Activated CD4-positive, alpha-beta T cell treated with anti-CD3 and anti-CD28 coated beads, Interleukin-2, amount 50 U/mL, for 16 hours (primary cell): ENCODE results near the gene OR4K13.

ENCODE experiments used
- DNase-seq: peaks from one replicate; pipeline ENCODE4 v3.0.0-alpha.2; 2020

Gene OR4K13

GRCh38 chr14:20035938-20036337, at the start of gene OR4K13:
Gene OR4K13, minus strand, starts transcription at chr14:20036038. Its CDS starts 1,280 bp downstream, at chr14:20034758.
- DNase-seq: no peak

GRCh38 chr14:20059745-20060144, 23.9 kb upstream of the OR4K13 start, which contains the start of gene OR4L1:
Gene OR4L1, plus strand, starts transcription at chr14:20060045. Its CDS starts 0 bp downstream, at chr14:20060045.
- DNase-seq: no peak

GRCh38 chr14:20048202-20048601, 12.4 kb upstream of the OR4K13 start:
- DNase-seq: no peak

- no peak for DNase-seq
Measured at GRCh38 chr14:20044243-20044642, 8.4 kb upstream of the OR4K13 start.

GRCh38 chr14:20035449-20035848, 389 bp downstream of the OR4K13 start:
- DNase-seq: peak; percentile 12

GRCh38 chr14:20031058-20031457, 4.8 kb downstream of the OR4K13 start:
- DNase-seq: no peak

- no peak for DNase-seq
Measured at GRCh38 chr14:20019257-20019865, 16.5 kb downstream of the OR4K13 start, which contains the start of gene OR4K14. Gene OR4K14, minus strand, starts transcription at chr14:20019307. Its CDS starts 4,114 bp downstream, at chr14:20015193.

GRCh38 chr14:20008156-20008555, 27.7 kb downstream of the OR4K13 start:
- no peak for DNase-seq

- DNase-seq: no peak
Measured at GRCh38 chr14:20002319-20002718, 33.5 kb downstream of the OR4K13 start.

- DNase-seq: no peak
Measured at GRCh38 chr14:20001863-20002262, 34.0 kb downstream of the OR4K13 start, which contains the start of gene OR4Q2. Gene OR4Q2, plus strand, starts transcription at chr14:20002163.

GRCh38 chr14:19993438-19993837, 42.4 kb downstream of the OR4K13 start:
- no peak for DNase-seq
